HepG2 (cell line): Measurements from ENCODE around the gene GGNBP2. TPM values are rescaled to one million over a fixed set of nuclear protein-coding genes. Genes with fewer than 3 reads are reported as not detected.

Source experiments
- MTERF4 ChIP-seq: sonication (generic); formaldehyde crosslinking; IDR thresholded peaks from 2 replicates; pipeline ENCODE4 v1.8.0; 2023; ENCODE audit warnings: mild to moderate bottlenecking, missing genetic modification reagents
- SETDB1 ChIP-seq: sonication (generic); formaldehyde crosslinking; IDR thresholded peaks from 2 replicates; pipeline ENCODE4 v1.5.1; 2020; ENCODE audit warnings: missing genetic modification reagents, mild to moderate bottlenecking, borderline replicate concordance
- ZNF354B ChIP-seq: sonication (generic); formaldehyde crosslinking; IDR thresholded peaks from 2 replicates; pipeline ENCODE4 v1.8.0; 2022; ENCODE audit warnings: mild to moderate bottlenecking, missing genetic modification reagents
- ZNF562 ChIP-seq: sonication (generic); formaldehyde crosslinking; IDR thresholded peaks from 2 replicates; pipeline ENCODE4 v1.8.0; 2022; ENCODE audit warnings: missing genetic modification reagents, borderline replicate concordance
- ZNF704 ChIP-seq: sonication (generic); formaldehyde crosslinking; IDR thresholded peaks from 2 replicates; pipeline ENCODE4 v1.8.1; 2023; ENCODE audit warnings: mild to moderate bottlenecking, inconsistent platforms, moderate library complexity, missing genetic modification reagents, borderline replicate concordance
- polyA plus RNA-seq, 8 experiments: library from polyadenylated mRNA; depleted of rRNA in 3 of 8; stranded (reverse) in 7 of 8; unstranded in 1 of 8; fragments of >200 nt; fragmentation: Illumina TruSeq in 4 of 8; extraction: Trizol in 4 of 8; gene quantifications; 2 replicates each; pipeline versions ENCODE4 v1.2.1 to v1.2.3, GENCODE V29; 2011 to 2016; ENCODE audit warnings: low read depth in 4 of 8, missing spikeins in 1 of 8, mixed read lengths in 1 of 8; ENCODE audit not compliant: insufficient read depth in 1 of 8
- total RNA-seq, 5 experiments: library from RNA; depleted of rRNA; stranded (reverse); fragments of >200 nt; fragmentation: Illumina TruSeq; extraction: Trizol; gene quantifications; 2 replicates each; pipeline ENCODE4 v1.2.3, GENCODE V29; 2016; ENCODE audit warnings: low read depth in 1 of 5
- TF ChIP-seq, protein P1 (sequence below): sonication (generic); formaldehyde crosslinking; conservative IDR thresholded peaks from 2 replicates; pipeline ENCODE4 v1.4.0; 2020; ENCODE audit warnings: mild to moderate bottlenecking, missing genetic modification reagents, moderate library complexity

The GGNBP2 gene
- total and polyA plus RNA-seq, 2 of the 13 experiments (the other 11 are each of a cell fraction or from before 2014, with no cell fraction given), result 53.3 to 84.2 TPM

- TF ChIP-seq, protein P1, sequence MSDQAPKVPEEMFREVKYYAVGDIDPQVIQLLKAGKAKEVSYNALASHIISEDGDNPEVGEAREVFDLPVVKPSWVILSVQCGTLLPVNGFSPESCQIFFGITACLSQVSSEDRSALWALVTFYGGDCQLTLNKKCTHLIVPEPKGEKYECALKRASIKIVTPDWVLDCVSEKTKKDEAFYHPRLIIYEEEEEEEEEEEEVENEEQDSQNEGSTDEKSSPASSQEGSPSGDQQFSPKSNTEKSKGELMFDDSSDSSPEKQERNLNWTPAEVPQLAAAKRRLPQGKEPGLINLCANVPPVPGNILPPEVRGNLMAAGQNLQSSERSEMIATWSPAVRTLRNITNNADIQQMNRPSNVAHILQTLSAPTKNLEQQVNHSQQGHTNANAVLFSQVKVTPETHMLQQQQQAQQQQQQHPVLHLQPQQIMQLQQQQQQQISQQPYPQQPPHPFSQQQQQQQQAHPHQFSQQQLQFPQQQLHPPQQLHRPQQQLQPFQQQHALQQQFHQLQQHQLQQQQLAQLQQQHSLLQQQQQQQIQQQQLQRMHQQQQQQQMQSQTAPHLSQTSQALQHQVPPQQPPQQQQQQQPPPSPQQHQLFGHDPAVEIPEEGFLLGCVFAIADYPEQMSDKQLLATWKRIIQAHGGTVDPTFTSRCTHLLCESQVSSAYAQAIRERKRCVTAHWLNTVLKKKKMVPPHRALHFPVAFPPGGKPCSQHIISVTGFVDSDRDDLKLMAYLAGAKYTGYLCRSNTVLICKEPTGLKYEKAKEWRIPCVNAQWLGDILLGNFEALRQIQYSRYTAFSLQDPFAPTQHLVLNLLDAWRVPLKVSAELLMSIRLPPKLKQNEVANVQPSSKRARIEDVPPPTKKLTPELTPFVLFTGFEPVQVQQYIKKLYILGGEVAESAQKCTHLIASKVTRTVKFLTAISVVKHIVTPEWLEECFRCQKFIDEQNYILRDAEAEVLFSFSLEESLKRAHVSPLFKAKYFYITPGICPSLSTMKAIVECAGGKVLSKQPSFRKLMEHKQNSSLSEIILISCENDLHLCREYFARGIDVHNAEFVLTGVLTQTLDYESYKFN (CRISPR knock-in tag), result no peak
- TF ChIP-seq ZNF704 (CRISPR knock-in tag) (no peak), SETDB1 (CRISPR knock-in tag) (no peak), MTERF4 (CRISPR knock-in tag) (no peak), ZNF354B (CRISPR knock-in tag) (no peak), ZNF562 (CRISPR knock-in tag) (no peak)
- TF ChIP-seq, all 625 proteins: peak for 0
Measured at GRCh38 chr17:36590082-36590481, 45.4 kb downstream of the GGNBP2 start (continued).
